H1 (cell line): ENCODE data around the gene PPP1R9A. TPM values are rescaled to one million over a fixed set of nuclear protein-coding genes. Genes with fewer than 3 reads are reported as not detected.

Source experiments
- CTCF ChIA-PET: fragments of 300-600 bp; sonication (Branson Sonifier 250); formaldehyde crosslinking; loops from one replicate; lab custom pipeline; 2021; ENCODE audit not compliant: partially characterized antibody; lab: Charles Lee
- POLR2A ChIA-PET: fragments of 300-600 bp; sonication (Branson Sonifier 250); formaldehyde crosslinking; loops from one replicate; lab custom pipeline; 2021; ENCODE audit warnings: inconsistent platforms; ENCODE audit not compliant: partially characterized antibody; lab: Charles Lee
- DNase-seq, 2 experiments: peaks; one replicate each; pipeline versions ENCODE4 v3.0.0 to v3.0.0-alpha.2; 2010 to 2022; ENCODE audit warnings: low spot score in 2 of 2, low read depth in 1 of 2, mixed read lengths in 1 of 2
- FAIRE-seq: peaks from 2 replicates; lab custom pipeline; 2011; peaks lifted over from hg19 to GRCh38; lab: Jason Lieb, UNC
- H2AFZ ChIP-seq: 2 replicates; pipeline ENCODE4 v1.8.1; 2012; ENCODE audit warnings: low read length, inconsistent platforms
- H2AK5ac ChIP-seq: 2 replicates; pipeline ENCODE4 v1.6.1; 2013; ENCODE audit warnings: low read depth, low read length
- H2BK120ac ChIP-seq: replicated peaks from 2 replicates; pipeline ENCODE3; 2013; ENCODE audit warnings: low read depth, low read length, inconsistent platforms
- H2BK12ac ChIP-seq: 2 replicates; pipeline ENCODE4 v1.6.1; 2013; ENCODE audit warnings: low read depth, low read length
- H2BK15ac ChIP-seq: 2 replicates; pipeline ENCODE4 v1.6.1; 2013; ENCODE audit warnings: low read length
- H2BK20ac ChIP-seq: 2 replicates; pipeline ENCODE4 v1.6.1; 2013; ENCODE audit warnings: low read length
- H2BK5ac ChIP-seq: 2 replicates; pipeline ENCODE4 v1.6.1; 2013; ENCODE audit warnings: low read depth, low read length
- H3K14ac ChIP-seq: 2 replicates; pipeline ENCODE4 v1.6.1; 2013; ENCODE audit warnings: inconsistent platforms; ENCODE audit not compliant: insufficient read length
- H3K18ac ChIP-seq: 2 replicates; pipeline ENCODE4 v1.6.1; 2013; ENCODE audit warnings: low read length; ENCODE audit errors: extremely low read depth
- H3K23ac ChIP-seq: 2 replicates; pipeline ENCODE4 v1.6.1; 2013; ENCODE audit warnings: inconsistent platforms; ENCODE audit not compliant: insufficient read length
- H3K23me2 ChIP-seq: 2 replicates; pipeline ENCODE4 v1.6.1; 2013; ENCODE audit warnings: low read depth, low read length
- H3K27ac ChIP-seq: 2 replicates; pipeline ENCODE4 v1.6.1; 2011; ENCODE audit warnings: low read depth, low read length, inconsistent platforms
- H3K27me3 ChIP-seq, 4 experiments: replicated peaks in 1 of 4; 1 replicate in 1 of 4; 2 replicates in 3 of 4; pipeline versions ENCODE4 v1.6.1 to v1.8.1; 2011 to 2013; ENCODE audit warnings: low read length in 3 of 4, mild to moderate bottlenecking in 3 of 4, inconsistent platforms in 2 of 4, mixed read lengths in 2 of 4, moderate library complexity in 1 of 4; ENCODE audit not compliant: control insufficient read depth in 3 of 4, insufficient read depth in 3 of 4; ENCODE audit errors: extremely low read depth in 1 of 4
- H3K36me3 ChIP-seq, 4 experiments: 2 replicates each; pipeline versions ENCODE4 v1.6.1 to v1.8.1; 2011 to 2013; ENCODE audit warnings: mild to moderate bottlenecking in 4 of 4, low read length in 3 of 4, moderate library complexity in 2 of 4, control low read depth in 1 of 4, inconsistent platforms in 1 of 4; ENCODE audit not compliant: insufficient read depth in 4 of 4, control insufficient read depth in 2 of 4
- H3K4ac ChIP-seq: replicated peaks from 2 replicates; pipeline ENCODE3; 2013; ENCODE audit warnings: low read length, low read depth, mixed read lengths, inconsistent platforms; ENCODE audit not compliant: insufficient read length
- H3K4me1 ChIP-seq, 4 experiments: replicated peaks in 1 of 4; 1 replicate in 1 of 4; 2 replicates in 3 of 4; pipeline versions ENCODE4 v1.6.1 to v1.8.1; 2011 to 2013; ENCODE audit warnings: low read length in 3 of 4, inconsistent platforms in 2 of 4, mixed read lengths in 1 of 4; ENCODE audit not compliant: insufficient read depth in 4 of 4, control insufficient read depth in 3 of 4
- H3K4me2 ChIP-seq, 2 experiments: 2 replicates each; pipeline versions ENCODE4 v1.6.1 to v1.8.1; 2011 to 2013; ENCODE audit warnings: low read depth in 2 of 2, low read length in 2 of 2, control low read depth in 1 of 2, inconsistent platforms in 1 of 2, mild to moderate bottlenecking in 1 of 2; ENCODE audit not compliant: insufficient read depth in 1 of 2
- H3K4me3 ChIP-seq, 4 experiments: fragments of 200-600, 300-600 bp in 1 of 4; sonication (generic), shearing (Covaris generic), sonication (Bioruptor Twin) in 1 of 4; 2 replicates each; pipeline versions ENCODE4 v1.5.1 to v1.8.1; 2011 to 2016; ENCODE audit warnings: low read length in 4 of 4, low read depth in 3 of 4, control low read depth in 2 of 4, inconsistent platforms in 2 of 4, mild to moderate bottlenecking in 2 of 4, mixed read lengths in 1 of 4, moderate library complexity in 1 of 4; ENCODE audit not compliant: insufficient read depth in 2 of 4; ENCODE audit errors: extremely low read depth in 1 of 4
- H3K56ac ChIP-seq: replicated peaks from 2 replicates; pipeline ENCODE3; 2013; ENCODE audit warnings: low read depth, mild to moderate bottlenecking, mixed read lengths, low read length, inconsistent platforms; ENCODE audit not compliant: insufficient read length
- H3K79me1 ChIP-seq: 2 replicates; pipeline ENCODE4 v1.6.1; 2013; ENCODE audit warnings: low read depth, low read length, control low read depth
- H3K79me2 ChIP-seq, 2 experiments: 2 replicates each; pipeline versions ENCODE4 v1.6.1 to v1.8.1; 2012 to 2013; ENCODE audit warnings: low read length in 2 of 2, mild to moderate bottlenecking in 2 of 2, inconsistent platforms in 1 of 2; ENCODE audit not compliant: insufficient read depth in 2 of 2, control insufficient read depth in 1 of 2
- H3K9ac ChIP-seq, 4 experiments: replicated peaks in 1 of 4; 1 replicate in 1 of 4; 2 replicates in 3 of 4; pipeline versions ENCODE4 v1.6.1 to v1.8.1; 2011 to 2013; ENCODE audit warnings: low read depth in 3 of 4, low read length in 3 of 4, control low read depth in 2 of 4, mild to moderate bottlenecking in 2 of 4, moderate library complexity in 2 of 4, inconsistent platforms in 1 of 4; ENCODE audit errors: extremely low read depth in 1 of 4
- H3K9me3 ChIP-seq, 2 experiments: 2 replicates each; pipeline versions ENCODE4 v1.6.1 to v1.8.1; 2012 to 2013; ENCODE audit warnings: mild to moderate bottlenecking in 2 of 2, moderate library complexity in 2 of 2, control low read depth in 1 of 2, inconsistent platforms in 1 of 2, low read depth in 1 of 2, low read length in 1 of 2, mixed read lengths in 1 of 2; ENCODE audit not compliant: insufficient read depth in 2 of 2
- H4K20me1 ChIP-seq, 2 experiments: replicated peaks in 1 of 2; 2 replicates each; pipeline versions ENCODE3 to v1.8.1; 2011 to 2013; ENCODE audit warnings: inconsistent platforms in 2 of 2, low read length in 2 of 2, mild to moderate bottlenecking in 1 of 2; ENCODE audit not compliant: insufficient read depth in 2 of 2, control insufficient read depth in 1 of 2
- H4K5ac ChIP-seq: 2 replicates; pipeline ENCODE4 v1.6.1; 2013; ENCODE audit warnings: low read length, low read depth, mixed read lengths, inconsistent platforms; ENCODE audit not compliant: insufficient read length
- H4K8ac ChIP-seq: 2 replicates; pipeline ENCODE4 v1.8.0; 2013; ENCODE audit warnings: mild to moderate bottlenecking, moderate library complexity, low read length, inconsistent platforms; ENCODE audit not compliant: insufficient read depth; ENCODE audit errors: extremely low read depth
- H4K91ac ChIP-seq: replicated peaks from 2 replicates; pipeline ENCODE3; 2013; ENCODE audit warnings: low read length, mixed read lengths, inconsistent platforms; ENCODE audit not compliant: insufficient read length
- EP300 ChIP-seq, 2 experiments: IDR thresholded peaks; 1 replicate in 1 of 2; 2 replicates in 1 of 2; pipeline ENCODE4 v1.6.1; 2011 to 2012; ENCODE audit warnings: low read depth in 2 of 2, low read length in 2 of 2, mild to moderate bottlenecking in 2 of 2, borderline replicate concordance in 1 of 2, inconsistent platforms in 1 of 2, moderate library complexity in 1 of 2
- FOSL1 ChIP-seq: IDR thresholded peaks from 2 replicates; pipeline ENCODE4 v1.6.1; 2011; ENCODE audit warnings: mild to moderate bottlenecking, low read depth, low read length, moderate library complexity; ENCODE audit not compliant: insufficient read depth
- RXRA ChIP-seq: IDR thresholded peaks from 2 replicates; pipeline ENCODE4 v1.6.1; 2011; ENCODE audit warnings: low read depth, mild to moderate bottlenecking, low read length, moderate library complexity; ENCODE audit not compliant: insufficient read depth
- SIX5 ChIP-seq: IDR thresholded peaks from 2 replicates; pipeline ENCODE4 v1.6.1; 2011; ENCODE audit warnings: mild to moderate bottlenecking, low read depth, low read length
- SP4 ChIP-seq: IDR thresholded peaks from 2 replicates; pipeline ENCODE4 v1.6.1; 2012; ENCODE audit warnings: low read length, inconsistent platforms
- WGBS, 2 experiments: shearing (Covaris generic) in 1 of 2; methylation state at CpG; one replicate each; pipeline versions ENCODE4 v1.1.6 to v1.1.7; 2013 to 2015; ENCODE audit warnings: low lambda C conversion rate in 2 of 2, mixed read lengths in 2 of 2, inconsistent platforms in 1 of 2, low coverage in 1 of 2, missing lambda C conversion rate in 1 of 2; ENCODE audit not compliant: insufficient replicate concordance in 2 of 2, insufficient coverage in 1 of 2, insufficient read length in 1 of 2; ENCODE audit errors: extremely low coverage in 1 of 2, missing lambda C conversion rate in 1 of 2; 5-methylcytosine and 5-hydroxymethylcytosine counted together
- polyA plus RNA-seq, 7 experiments: library from polyadenylated mRNA; depleted of rRNA in 3 of 7; stranded (reverse) in 5 of 7; unstranded in 2 of 7; fragments of >200 nt in 5 of 7; fragments of 200-250 nt in 2 of 7; gene quantifications; 1 replicate in 5 of 7; 2 replicates in 1 of 7; 4 replicates in 1 of 7; pipeline versions ENCODE4 v1.2.1 to v1.2.3, GENCODE V29; 2011 to 2013; ENCODE audit warnings: missing spikeins in 2 of 7, mixed read lengths in 2 of 7
- total RNA-seq: library from RNA; stranded (reverse); fragmentation: NEBNext Ultra II Directional; extraction: Animal tissue kit (Norgen Biotek cat#: 25700); gene quantifications from 2 replicates; pipeline ENCODE4 v1.2.1, GENCODE V29; 2021

Gene PPP1R9A
- total and polyA plus RNA-seq, 2 of the 8 experiments (the other 6 are each of a cell fraction or from before 2014, with no cell fraction given), result 3.0 to 20.3 TPM

DNA sequence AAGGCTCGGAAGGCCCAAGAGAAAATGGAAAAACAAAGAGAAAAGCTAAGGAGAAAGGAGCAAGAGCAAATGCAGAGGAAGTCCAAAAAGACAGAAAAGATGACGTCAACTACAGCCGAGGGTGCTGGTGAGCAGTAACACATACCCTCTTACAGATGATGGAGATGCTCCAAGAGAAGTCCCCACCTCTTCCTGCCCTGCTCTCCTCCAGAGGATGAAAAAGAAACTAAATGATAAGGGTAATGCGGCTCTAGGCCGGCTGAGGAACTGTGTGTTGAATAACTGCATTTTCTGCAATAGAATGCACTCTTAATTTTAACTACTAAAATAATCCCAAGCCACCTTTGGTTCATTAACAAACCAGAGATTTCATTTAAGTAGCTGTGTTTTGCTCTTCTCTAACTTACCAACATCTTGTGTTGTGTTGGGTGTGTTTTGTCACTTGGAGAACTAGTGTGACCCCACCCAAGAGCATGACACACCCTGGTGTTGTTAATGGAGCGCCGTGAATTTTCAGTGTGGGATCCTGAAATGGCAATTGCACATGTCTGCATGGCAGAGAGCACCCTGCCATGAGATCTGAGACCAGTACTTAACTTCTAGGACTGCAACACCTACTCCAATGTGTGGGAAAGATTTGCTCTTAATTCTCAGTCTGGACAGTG is 382.9 kb downstream of the PPP1R9A start:
- no peaks in the 10 kb centered on the region for H4K20me1 ChIP-seq
- no peak overlapping the region for H3K9ac ChIP-seq
- no peak overlapping the region for H3K4me3 ChIP-seq
- no peaks in the 10 kb centered on the region for H3K23me2 ChIP-seq
- DNase-seq, result no peak
- ChIA-PET CTCF (interaction anchor here (1.0 kb wide), 1 partner anchor 8 kb away, joined by 3 read pairs; no protein-coding TSS in a partner anchor), POLR2A (no interaction called here)
- H3K4me2 ChIP-seq, result no peak overlapping the region
- H2BK20ac ChIP-seq, result no peak overlapping the region
- H3K56ac ChIP-seq, result no peak overlapping the region
- H3K4me1 ChIP-seq, result no peaks in the 10 kb centered on the region
- no peak overlapping the region for H3K14ac ChIP-seq
- no peak overlapping the region for H2AFZ ChIP-seq
- H4K8ac ChIP-seq, result no peak overlapping the region
- no peaks in the 10 kb centered on the region for H3K79me1 ChIP-seq
- H3K27me3 ChIP-seq, result no peaks in the 10 kb centered on the region
- no peak overlapping the region for H2BK12ac ChIP-seq
- no peak overlapping the region for H2AK5ac ChIP-seq
- no peak overlapping the region for H3K4ac ChIP-seq
- no peak overlapping the region for H4K5ac ChIP-seq
- no peaks in the 10 kb centered on the region for H3K79me2 ChIP-seq
- no peak overlapping the region for H4K91ac ChIP-seq
- peaks cover 0 to 13% (median under 1%) of the 10 kb centered on the region in 4 experiments; a peak in 2 of 8 replicates for H3K36me3 ChIP-seq
- WGBS, 2 experiments, result 88% methylated on average over 7 of the region's 7 CpGs; no CpG with 5 or more reads in 1 of the 2 experiments
- H3K27ac ChIP-seq, result no peak overlapping the region
- no peak for FAIRE-seq
- no peak overlapping the region for H2BK5ac ChIP-seq
- no peaks in the 10 kb centered on the region for H3K9me3 ChIP-seq
- H3K18ac ChIP-seq, result no peak overlapping the region
- no peak overlapping the region for H2BK120ac ChIP-seq
- no peak overlapping the region for H3K23ac ChIP-seq
- no peak overlapping the region for H2BK15ac ChIP-seq
- TF ChIP-seq EP300 (IDR thresholded peaks at IDR 0.05; ENCODE audit: borderline replicate concordance in 1 of 2, low read depth in 2 of 2, low read length in 2 of 2), result no peak
- no peak for TF ChIP-seq FOSL1
- no peak for TF ChIP-seq SP4
- no peak for TF ChIP-seq RXRA
- TF ChIP-seq SIX5, result no peak
